ENCODE results near the gene SBF2.

SBF2 gene

GRCh38 chr11:10302359-10302743, 8.3 kb upstream of the SBF2 start:
- DNase-seq (ENCODE audit: low read depth, low spot score): no peak

- DNase-seq (ENCODE audit: low read depth, low spot score): no peak
These were observed 7.8 kb upstream of the SBF2 start for GRCh38 chr11:10301656-10302358.

GRCh38 chr11:10298342-10298741, 4.3 kb upstream of the SBF2 start:
- DNase-seq (ENCODE audit: low read depth, low spot score): no peak

- no peak for DNase-seq (ENCODE audit: low read depth, low spot score)
These were observed 1.3 kb upstream of the SBF2 start for GRCh38 chr11:10295064-10295901.

- no peak for DNase-seq (ENCODE audit: low read depth, low spot score)
These were observed 403 bp upstream of the SBF2 start for GRCh38 chr11:10294290-10294953.

GRCh38 chr11:10291801-10292638, 2.0 kb downstream of the SBF2 start:
- no peak for DNase-seq (ENCODE audit: low read depth, low spot score)

- no peak for DNase-seq (ENCODE audit: low read depth, low spot score)
These were observed 4.1 kb downstream of the SBF2 start for GRCh38 chr11:10289765-10290380.

- DNase-seq (ENCODE audit: low read depth, low spot score): no peak
These were observed 4.9 kb downstream of the SBF2 start for GRCh38 chr11:10288881-10289764.

- no peak for DNase-seq (ENCODE audit: low read depth, low spot score)
These were observed 6.0 kb downstream of the SBF2 start for GRCh38 chr11:10287766-10288715.

GRCh38 chr11:10287140-10287539, 6.9 kb downstream of the SBF2 start:
- no peak for DNase-seq (ENCODE audit: low read depth, low spot score)

GRCh38 chr11:10285148-10285802, 8.7 kb downstream of the SBF2 start:
- DNase-seq (ENCODE audit: low read depth, low spot score): no peak

GRCh38 chr11:10283991-10284390, 10.0 kb downstream of the SBF2 start:
- no peak for DNase-seq (ENCODE audit: low read depth, low spot score)

GRCh38 chr11:10282117-10282516, 11.9 kb downstream of the SBF2 start:
- no peak for DNase-seq (ENCODE audit: low read depth, low spot score)

- no peak for DNase-seq (ENCODE audit: low read depth, low spot score)
These were observed 18.3 kb downstream of the SBF2 start for GRCh38 chr11:10275714-10276113.

GRCh38 chr11:10274726-10275125, 19.3 kb downstream of the SBF2 start:
- no peak for DNase-seq (ENCODE audit: low read depth, low spot score)

GRCh38 chr11:10273738-10274137, 20.3 kb downstream of the SBF2 start:
- DNase-seq (ENCODE audit: low read depth, low spot score): no peak

- no peak for DNase-seq (ENCODE audit: low read depth, low spot score)
These were observed 21.9 kb downstream of the SBF2 start for GRCh38 chr11:10272132-10272531.

- no peak for DNase-seq (ENCODE audit: low read depth, low spot score)
These were observed 25.1 kb downstream of the SBF2 start for GRCh38 chr11:10268746-10269488.
